ENCODE results near the gene CDNF.

Gene CDNF

GRCh38 chr10:14839305-14839695 is 1.5 kb upstream of the CDNF start:
- no peak for TF ChIP-seq CTCF (IDR thresholded peaks at IDR 0.05; ENCODE audit: extremely low read depth, insufficient read depth, missing control alignments)
- in situ Hi-C loops (cut with MboI; ENCODE audit: low pct_unique_long_range_greater_than_20kb, low sequenced_read_pairs, unreplicated experiment), result no loop called here
- DNase-seq (ENCODE audit: low spot score), result no peak

GRCh38 chr10:14838582-14839304 is 906 bp upstream of the CDNF start:
- in situ Hi-C loops (cut with MboI; ENCODE audit: low pct_unique_long_range_greater_than_20kb, low sequenced_read_pairs, unreplicated experiment), result no loop called here
- peak; percentile 56 for DNase-seq (ENCODE audit: low spot score)
- TF ChIP-seq CTCF (IDR thresholded peaks at IDR 0.05; ENCODE audit: extremely low read depth, insufficient read depth, missing control alignments), result no peak

GRCh38 chr10:14837003-14837756 is 657 bp downstream of the CDNF start:
- DNase-seq (ENCODE audit: low spot score), result no peak
- no peak for TF ChIP-seq CTCF (IDR thresholded peaks at IDR 0.05; ENCODE audit: extremely low read depth, insufficient read depth, missing control alignments)
- in situ Hi-C loops (cut with MboI; ENCODE audit: low pct_unique_long_range_greater_than_20kb, low sequenced_read_pairs, unreplicated experiment), result no loop called here

GRCh38 chr10:14836208-14836607 is 1.6 kb downstream of the CDNF start:
- in situ Hi-C loops (cut with MboI; ENCODE audit: low pct_unique_long_range_greater_than_20kb, low sequenced_read_pairs, unreplicated experiment), result no loop called here
- DNase-seq (ENCODE audit: low spot score), result no peak
- TF ChIP-seq CTCF (IDR thresholded peaks at IDR 0.05; ENCODE audit: extremely low read depth, insufficient read depth, missing control alignments), result no peak

- no peak for DNase-seq (ENCODE audit: low spot score)
- in situ Hi-C loops (cut with MboI; ENCODE audit: low pct_unique_long_range_greater_than_20kb, low sequenced_read_pairs, unreplicated experiment), result no loop called here
- TF ChIP-seq CTCF (IDR thresholded peaks at IDR 0.05; ENCODE audit: extremely low read depth, insufficient read depth, missing control alignments), result no peak
Observed at GRCh38 chr10:14833106-14833505, 4.7 kb downstream of the CDNF start.

GRCh38 chr10:14826076-14826829 is 11.6 kb downstream of the CDNF start:
- DNase-seq (ENCODE audit: low spot score), result no peak
- TF ChIP-seq CTCF (IDR thresholded peaks at IDR 0.05; ENCODE audit: extremely low read depth, insufficient read depth, missing control alignments), result no peak
- in situ Hi-C loops (cut with MboI; ENCODE audit: low pct_unique_long_range_greater_than_20kb, low sequenced_read_pairs, unreplicated experiment), result loop anchor here (10.0 kb wide), 1 partner anchor 291 kb away; no protein-coding TSS in a partner anchor

Measured in GM13977 (cell line).